ENCODE measurements around the gene SCD5.
A peak's percentile ranks its signal among the peaks of the same experiment; 100 is the strongest.

The SCD5 gene

DNA sequence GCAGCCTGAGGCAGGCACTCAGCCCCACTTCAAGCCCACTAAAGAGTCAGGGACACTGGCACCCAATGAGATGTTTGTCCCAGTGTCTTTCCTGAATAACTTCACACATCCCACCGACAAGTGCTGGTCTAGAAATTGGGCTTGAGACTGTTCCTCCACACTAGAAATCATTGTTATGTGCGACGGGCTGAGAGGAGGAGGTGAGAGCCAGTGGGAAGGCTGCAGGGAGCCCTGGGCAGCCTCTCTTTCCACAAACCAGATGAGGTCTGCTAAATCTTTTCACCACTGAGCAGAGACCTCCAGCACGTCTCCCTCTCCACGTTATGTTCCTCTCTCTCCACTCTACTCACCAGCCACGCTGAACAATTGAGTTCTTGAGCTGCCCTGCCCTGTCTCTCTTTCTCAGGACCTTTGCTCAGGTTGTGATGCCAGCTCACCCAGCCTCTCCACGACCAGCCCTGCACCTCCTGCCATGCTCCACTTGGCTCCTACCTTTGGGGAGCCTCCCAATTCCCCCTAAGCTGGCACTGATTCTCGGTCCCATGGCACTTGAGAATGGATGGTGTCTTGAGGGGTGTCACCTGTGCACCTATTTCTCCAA lies 8.4 kb downstream of the SCD5 start:
- Histone ChIP-seq H2BK5ac (ENCODE audit: low read length) (no peak overlapping the region), H4K91ac (ENCODE audit: low read depth, low read length, poor library complexity) (no peak overlapping the region), H3K14ac (ENCODE audit: low read length) (no peak overlapping the region), H2BK15ac (ENCODE audit: low read length) (no peak overlapping the region), H3K9me3 (replicated peaks in 1 of 2; ENCODE audit: control insufficient read depth in 2 of 2, insufficient read depth in 1 of 2, low read depth in 1 of 2, low read length in 2 of 2) (peaks cover 2 to 6% of the 10 kb centered on the region in 2 donors), H3K27me3 (ENCODE audit: control insufficient read depth in 3 of 3, insufficient read depth in 3 of 3, low read depth in 1 of 3, low read length in 3 of 3) (no peaks in the 10 kb centered on the region), H3K36me3 (replicated peaks in 1 of 2; ENCODE audit: control insufficient read depth in 2 of 2, insufficient read depth in 2 of 2, low read length in 2 of 2) (peaks cover 2 to 4% of the 10 kb centered on the region in 2 donors), H3K4me2 (ENCODE audit: insufficient read depth, low read length, poor library complexity, severe bottlenecking) (no peak overlapping the region), H3K9ac (ENCODE audit: low read depth, low read length, poor library complexity) (no peak overlapping the region), H3K79me1 (ENCODE audit: low read depth, low read length) (peaks cover 3% of the 10 kb centered on the region), H3K4ac (ENCODE audit: low read length) (no peak overlapping the region), H2AK5ac (ENCODE audit: low read depth, low read length) (no peak overlapping the region), H4K8ac (ENCODE audit: low read depth, low read length) (no peak overlapping the region), H2BK12ac (ENCODE audit: low read length) (no peak overlapping the region), H2BK120ac (ENCODE audit: low read depth, low read length) (no peak overlapping the region), H3K18ac (ENCODE audit: low read length) (no peak overlapping the region), H2AFZ (ENCODE audit: low read length) (no peak overlapping the region), H3K27ac (replicated peaks; ENCODE audit: low read length) (no peak overlapping the region), H3K4me1 (ENCODE audit: control insufficient read depth in 2 of 2, insufficient read depth in 1 of 2, low read depth in 1 of 2, low read length in 2 of 2) (peaks cover 30 to 32% of the 10 kb centered on the region in 2 donors), H3K23ac (ENCODE audit: low read depth, low read length, poor library complexity) (no peak overlapping the region), H3K4me3 (ENCODE audit: low read length in 2 of 2) (peak overlapping the region in 1 of 2 donors; percentile 18)
- DNase-seq (ENCODE audit: low spot score): no peak
- no CpG with 5 or more reads among the region's 8 CpGs for WGBS, 2 donors (ENCODE audit: extremely low coverage in 2 of 2, insufficient read length in 2 of 2, insufficient replicate concordance in 1 of 2)

DNA sequence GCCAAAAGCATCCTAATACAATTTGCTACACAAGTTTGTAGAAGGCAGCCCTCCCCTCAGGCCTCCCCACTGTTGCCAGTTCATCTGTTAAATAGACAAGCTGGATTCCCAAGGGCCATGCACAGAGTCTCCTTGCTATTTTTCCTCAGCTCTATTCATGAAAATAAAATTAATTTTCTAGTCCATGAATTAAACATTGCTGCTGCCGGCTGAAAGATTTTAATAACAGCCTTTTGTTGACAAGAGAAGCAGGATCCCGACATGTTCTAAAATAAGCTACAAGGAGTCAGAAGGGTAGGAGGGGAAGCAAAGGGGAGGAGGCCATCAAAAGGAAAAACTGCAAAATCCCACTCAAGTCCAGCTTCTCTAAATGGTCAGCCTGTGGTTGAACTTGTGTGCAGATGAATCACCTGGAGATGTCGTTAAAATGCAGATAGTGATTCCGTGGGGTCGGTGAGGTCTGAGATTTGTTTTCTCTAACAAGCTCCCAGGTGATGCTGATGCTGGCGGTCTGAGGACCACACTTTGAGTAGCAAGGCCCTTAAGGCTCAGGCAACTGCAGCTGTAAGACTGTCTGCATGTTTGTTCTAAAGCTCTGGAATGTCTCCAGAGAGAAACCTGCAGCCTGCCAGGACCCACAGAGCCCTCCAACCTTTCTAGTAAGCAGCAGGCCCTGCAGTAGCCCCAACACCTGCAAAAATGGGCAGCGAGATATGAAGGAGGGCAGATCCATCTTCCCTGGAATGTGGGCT lies 9.4 kb downstream of the SCD5 start:
- Histone ChIP-seq H3K27ac (replicated peaks; ENCODE audit: low read length) (no peak overlapping the region), H3K79me1 (ENCODE audit: low read depth, low read length) (peaks cover 3% of the 10 kb centered on the region), H3K4ac (ENCODE audit: low read length) (no peak overlapping the region), H3K9ac (ENCODE audit: low read depth, low read length, poor library complexity) (peak overlapping the region; percentile 53), H3K18ac (ENCODE audit: low read length) (no peak overlapping the region), H2AK5ac (ENCODE audit: low read depth, low read length) (no peak overlapping the region), H4K91ac (ENCODE audit: low read depth, low read length, poor library complexity) (no peak overlapping the region), H2AFZ (ENCODE audit: low read length) (no peak overlapping the region), H3K23ac (ENCODE audit: low read depth, low read length, poor library complexity) (no peak overlapping the region), H4K8ac (ENCODE audit: low read depth, low read length) (no peak overlapping the region), H3K36me3 (replicated peaks in 1 of 2; ENCODE audit: control insufficient read depth in 2 of 2, insufficient read depth in 2 of 2, low read length in 2 of 2) (no peaks in the 10 kb centered on the region), H3K27me3 (ENCODE audit: control insufficient read depth in 3 of 3, insufficient read depth in 3 of 3, low read depth in 1 of 3, low read length in 3 of 3) (no peaks in the 10 kb centered on the region), H2BK120ac (ENCODE audit: low read depth, low read length) (no peak overlapping the region), H2BK12ac (ENCODE audit: low read length) (no peak overlapping the region), H3K14ac (ENCODE audit: low read length) (no peak overlapping the region), H3K4me3 (ENCODE audit: low read length in 2 of 2) (no peak overlapping the region), H3K4me2 (ENCODE audit: insufficient read depth, low read length, poor library complexity, severe bottlenecking) (no peak overlapping the region), H3K9me3 (replicated peaks in 1 of 2; ENCODE audit: control insufficient read depth in 2 of 2, insufficient read depth in 1 of 2, low read depth in 1 of 2, low read length in 2 of 2) (peaks cover 0 to 5% of the 10 kb centered on the region in 2 donors), H2BK15ac (ENCODE audit: low read length) (no peak overlapping the region), H2BK5ac (ENCODE audit: low read length) (no peak overlapping the region), H3K4me1 (ENCODE audit: control insufficient read depth in 2 of 2, insufficient read depth in 1 of 2, low read depth in 1 of 2, low read length in 2 of 2) (peaks cover 35% of the 10 kb centered on the region in 2 donors)
- DNase-seq (ENCODE audit: low spot score): no peak
- WGBS, 2 donors (ENCODE audit: extremely low coverage in 2 of 2, insufficient read length in 2 of 2, insufficient replicate concordance in 1 of 2): no CpG with 5 or more reads among the region's 7 CpGs

DNA sequence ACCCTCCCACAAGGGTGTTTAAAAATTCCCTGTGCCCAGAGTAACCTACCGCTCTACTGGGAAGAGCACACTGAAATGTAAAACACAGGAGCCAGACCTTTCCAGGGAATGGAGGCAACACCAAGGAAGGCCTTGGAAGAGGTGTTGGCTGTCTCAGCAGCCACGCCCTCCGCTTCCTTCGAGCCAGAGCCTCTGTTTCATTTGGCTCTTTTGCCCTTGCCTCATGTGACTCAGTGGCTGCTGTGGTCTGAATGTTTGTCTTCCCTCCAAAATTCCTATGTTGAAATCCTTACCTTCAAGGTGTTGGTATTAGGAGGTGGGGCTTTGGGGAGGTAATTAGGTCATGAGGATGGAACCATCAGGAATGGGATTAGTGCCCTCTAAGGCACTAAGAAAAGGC lies 11.3 kb downstream of the SCD5 start:
- no peak overlapping the region for H3K4ac ChIP-seq (ENCODE audit: low read length)
- no peak overlapping the region for H3K27ac ChIP-seq (replicated peaks; ENCODE audit: low read length)
- H3K23ac ChIP-seq (ENCODE audit: low read depth, low read length, poor library complexity): no peak overlapping the region
- no peak overlapping the region for H2AK5ac ChIP-seq (ENCODE audit: low read depth, low read length)
- H2BK12ac ChIP-seq (ENCODE audit: low read length): no peak overlapping the region
- no peak overlapping the region for H3K4me2 ChIP-seq (ENCODE audit: insufficient read depth, low read length, poor library complexity, severe bottlenecking)
- H3K18ac ChIP-seq (ENCODE audit: low read length): no peak overlapping the region
- H2AFZ ChIP-seq (ENCODE audit: low read length): no peak overlapping the region
- H3K9ac ChIP-seq (ENCODE audit: low read depth, low read length, poor library complexity): no peak overlapping the region
- H3K27me3 ChIP-seq (ENCODE audit: control insufficient read depth in 3 of 3, insufficient read depth in 3 of 3, low read depth in 1 of 3, low read length in 3 of 3): no peaks in the 10 kb centered on the region
- no peak overlapping the region for H2BK15ac ChIP-seq (ENCODE audit: low read length)
- H3K4me3 ChIP-seq (ENCODE audit: low read length in 2 of 2): no peak overlapping the region
- H2BK5ac ChIP-seq (ENCODE audit: low read length): no peak overlapping the region
- H2BK120ac ChIP-seq (ENCODE audit: low read depth, low read length): no peak overlapping the region
- H4K91ac ChIP-seq (ENCODE audit: low read depth, low read length, poor library complexity): no peak overlapping the region
- H3K79me1 ChIP-seq (ENCODE audit: low read depth, low read length): peaks cover 3% of the 10 kb centered on the region
- H3K9me3 ChIP-seq (replicated peaks in 1 of 2; ENCODE audit: control insufficient read depth in 2 of 2, insufficient read depth in 1 of 2, low read depth in 1 of 2, low read length in 2 of 2): peaks cover 0 to 5% of the 10 kb centered on the region in 2 donors
- no peak overlapping the region for H4K8ac ChIP-seq (ENCODE audit: low read depth, low read length)
- no peak overlapping the region for H3K14ac ChIP-seq (ENCODE audit: low read length)
- peaks cover 27 to 31% of the 10 kb centered on the region in 2 donors for H3K4me1 ChIP-seq (ENCODE audit: control insufficient read depth in 2 of 2, insufficient read depth in 1 of 2, low read depth in 1 of 2, low read length in 2 of 2)
- no peak for DNase-seq (ENCODE audit: low spot score)
- no peaks in the 10 kb centered on the region for H3K36me3 ChIP-seq (replicated peaks in 1 of 2; ENCODE audit: control insufficient read depth in 2 of 2, insufficient read depth in 2 of 2, low read length in 2 of 2)
- no CpG with 5 or more reads among the region's 4 CpGs for WGBS, 2 donors (ENCODE audit: extremely low coverage in 2 of 2, insufficient read length in 2 of 2, insufficient replicate concordance in 1 of 2)

DNA sequence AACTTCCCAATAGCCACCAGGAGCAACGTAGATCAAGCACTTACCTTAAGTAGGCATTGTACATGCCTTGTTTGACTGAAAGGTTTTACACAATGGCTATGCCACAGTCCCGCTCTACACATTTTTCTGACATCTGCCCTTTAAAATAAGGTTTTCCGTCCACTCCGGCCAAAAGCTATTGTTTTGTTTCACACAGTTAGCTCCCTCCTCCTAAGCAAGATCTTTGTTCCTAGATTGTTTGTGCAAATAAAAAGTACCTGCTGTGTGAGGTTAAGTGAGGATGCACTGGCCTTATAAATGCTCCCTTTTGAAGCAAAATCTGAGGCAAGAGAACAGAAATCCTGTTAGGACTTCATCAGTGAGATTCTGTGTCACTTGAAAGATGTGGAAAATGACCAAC lies 11.8 kb downstream of the SCD5 start:
- Histone ChIP-seq H3K36me3 (replicated peaks in 1 of 2; ENCODE audit: control insufficient read depth in 2 of 2, insufficient read depth in 2 of 2, low read length in 2 of 2) (no peaks in the 10 kb centered on the region), H2AK5ac (ENCODE audit: low read depth, low read length) (no peak overlapping the region), H3K9ac (ENCODE audit: low read depth, low read length, poor library complexity) (no peak overlapping the region)

More for the DNA sequence above, 11.8 kb downstream of the SCD5 start:
- Histone ChIP-seq H2BK15ac (ENCODE audit: low read length) (no peak overlapping the region), H3K4me3 (ENCODE audit: low read length in 2 of 2) (no peak overlapping the region), H3K9me3 (replicated peaks in 1 of 2; ENCODE audit: control insufficient read depth in 2 of 2, insufficient read depth in 1 of 2, low read depth in 1 of 2, low read length in 2 of 2) (peaks cover 0 to 5% of the 10 kb centered on the region in 2 donors), H3K18ac (ENCODE audit: low read length) (no peak overlapping the region), H3K4ac (ENCODE audit: low read length) (no peak overlapping the region), H3K27ac (replicated peaks; ENCODE audit: low read length) (no peak overlapping the region), H4K8ac (ENCODE audit: low read depth, low read length) (no peak overlapping the region), H4K91ac (ENCODE audit: low read depth, low read length, poor library complexity) (no peak overlapping the region), H2BK12ac (ENCODE audit: low read length) (no peak overlapping the region), H2BK120ac (ENCODE audit: low read depth, low read length) (no peak overlapping the region), H2BK5ac (ENCODE audit: low read length) (no peak overlapping the region), H3K23ac (ENCODE audit: low read depth, low read length, poor library complexity) (no peak overlapping the region), H2AFZ (ENCODE audit: low read length) (no peak overlapping the region), H3K4me2 (ENCODE audit: insufficient read depth, low read length, poor library complexity, severe bottlenecking) (no peak overlapping the region), H3K27me3 (ENCODE audit: control insufficient read depth in 3 of 3, insufficient read depth in 3 of 3, low read depth in 1 of 3, low read length in 3 of 3) (no peaks in the 10 kb centered on the region), H3K4me1 (ENCODE audit: control insufficient read depth in 2 of 2, insufficient read depth in 1 of 2, low read depth in 1 of 2, low read length in 2 of 2) (peaks cover 27 to 33% of the 10 kb centered on the region in 2 donors), H3K79me1 (ENCODE audit: low read depth, low read length) (no peaks in the 10 kb centered on the region), H3K14ac (ENCODE audit: low read length) (no peak overlapping the region)
- DNase-seq (ENCODE audit: low spot score): no peak
- no CpG with 5 or more reads among the region's 4 CpGs for WGBS, 2 donors (ENCODE audit: extremely low coverage in 2 of 2, insufficient read length in 2 of 2, insufficient replicate concordance in 1 of 2)

All from neuronal stem cell (in vitro differentiated cells).